Osteoblast (primary cell): Measurements from ENCODE around the gene SUMO3. TPM values are rescaled to one million over a fixed set of nuclear protein-coding genes. Genes with fewer than 3 reads are reported as not detected.

Experiments
- DNase-seq: peaks from one replicate; pipeline ENCODE4 v3.0.0; 2011; ENCODE audit warnings: low spot score, mixed read lengths; ENCODE audit not compliant: insufficient read length; ENCODE audit errors: missing footprints
- H2AFZ ChIP-seq: 2 replicates; pipeline ENCODE4 v1.6.0; 2011; ENCODE audit warnings: mild to moderate bottlenecking, low read length
- H3K27ac ChIP-seq: 2 replicates; pipeline ENCODE4 v1.5.1; 2011; ENCODE audit warnings: mild to moderate bottlenecking, low read depth, low read length, moderate library complexity
- H3K27me3 ChIP-seq: 2 replicates; pipeline ENCODE4 v1.6.0; 2012; ENCODE audit warnings: mild to moderate bottlenecking, control low read depth, inconsistent platforms, low read length, moderate library complexity; ENCODE audit not compliant: insufficient read depth
- H3K36me3 ChIP-seq: 2 replicates; pipeline ENCODE4 v1.5.1; 2011; ENCODE audit warnings: mild to moderate bottlenecking, low read length, control low read depth, moderate library complexity; ENCODE audit not compliant: insufficient read depth
- H3K4me1 ChIP-seq: 2 replicates; pipeline ENCODE4 v1.5.1; 2011; ENCODE audit warnings: mild to moderate bottlenecking, low read length, control low read depth, moderate library complexity; ENCODE audit not compliant: insufficient read depth
- H3K4me2 ChIP-seq: 2 replicates; pipeline ENCODE4 v1.6.0; 2011; ENCODE audit warnings: mild to moderate bottlenecking, low read length; ENCODE audit not compliant: insufficient read depth
- H3K4me3 ChIP-seq: fragments of 200-600 bp; sonication (generic); 3 replicates; pipeline ENCODE4 v1.5.1; 2012; ENCODE audit warnings: mild to moderate bottlenecking, low read length, inconsistent platforms; ENCODE audit not compliant: insufficient read depth
- H3K79me2 ChIP-seq: 2 replicates; pipeline ENCODE4 v1.6.0; 2012; ENCODE audit warnings: mild to moderate bottlenecking, low read length, control low read depth, inconsistent platforms; ENCODE audit not compliant: insufficient read depth
- H3K9me3 ChIP-seq: 2 replicates; pipeline ENCODE4 v1.5.1; 2011; ENCODE audit warnings: low read depth, low read length, control low read depth
- H4K20me1 ChIP-seq: 2 replicates; pipeline ENCODE4 v1.6.0; 2012; ENCODE audit warnings: mild to moderate bottlenecking, low read length, control low read depth; ENCODE audit not compliant: insufficient read depth
- CTCF ChIP-seq: IDR thresholded peaks from 2 replicates; pipeline ENCODE4 v1.5.1; 2011; ENCODE audit warnings: mild to moderate bottlenecking, low read depth, low read length, moderate library complexity; ENCODE audit errors: extremely low read depth
- total RNA-seq: library from RNA; depleted of rRNA; stranded (reverse); fragments of >200 nt; gene quantifications from 2 replicates; pipeline ENCODE4 v1.2.3, GENCODE V29; 2012

Gene SUMO3
- total RNA-seq, 1 donor, result 80.7 TPM

GRCh38 chr21:44766818-44767354 lies 51.0 kb downstream of the SUMO3 start:
- H3K36me3 ChIP-seq, result peaks cover 23% of the 10 kb centered on the region
- DNase-seq, result peak; percentile 74
- no peaks in the 10 kb centered on the region for H3K27me3 ChIP-seq
- no peaks in the 10 kb centered on the region for H4K20me1 ChIP-seq
- peaks cover 8% of the 10 kb centered on the region for H3K4me1 ChIP-seq
- TF ChIP-seq CTCF, result no peak
- no peaks in the 10 kb centered on the region for H3K79me2 ChIP-seq
- H3K27ac ChIP-seq, result no peak overlapping the region
- no peaks in the 10 kb centered on the region for H3K9me3 ChIP-seq
- no peak overlapping the region for H3K4me2 ChIP-seq
- no peak overlapping the region for H2AFZ ChIP-seq
- H3K4me3 ChIP-seq, result no peak overlapping the region

- H3K4me1 ChIP-seq, result peaks cover 8% of the 10 kb centered on the region
- H3K4me3 ChIP-seq, result no peak overlapping the region
- H3K9me3 ChIP-seq, result no peaks in the 10 kb centered on the region
- no peak for TF ChIP-seq CTCF
- no peak overlapping the region for H2AFZ ChIP-seq
- H3K27ac ChIP-seq, result no peak overlapping the region
- DNase-seq, result peak; percentile 86
- no peaks in the 10 kb centered on the region for H3K27me3 ChIP-seq
- no peaks in the 10 kb centered on the region for H4K20me1 ChIP-seq
- no peaks in the 10 kb centered on the region for H3K79me2 ChIP-seq
- peaks cover 17% of the 10 kb centered on the region for H3K36me3 ChIP-seq
- peak overlapping the region; percentile 39 for H3K4me2 ChIP-seq
These were observed 51.6 kb downstream of the SUMO3 start for GRCh38 chr21:44766014-44766817.

- Histone ChIP-seq H3K27me3 (no peaks in the 10 kb centered on the region), H3K4me1 (peaks cover 8% of the 10 kb centered on the region), H2AFZ (no peak overlapping the region), H3K4me2 (peak overlapping the region; percentile 39), H3K36me3 (peaks cover 10% of the 10 kb centered on the region), H3K79me2 (no peaks in the 10 kb centered on the region), H3K4me3 (no peak overlapping the region), H3K27ac (no peak overlapping the region), H3K9me3 (no peaks in the 10 kb centered on the region), H4K20me1 (no peaks in the 10 kb centered on the region)
- DNase-seq, result peak; percentile 85
- TF ChIP-seq CTCF, result no peak
These were observed 52.4 kb downstream of the SUMO3 start for GRCh38 chr21:44765231-44766013.
